HepG2 (cell line): ENCODE results near the gene ST6GALNAC6. TPM values are rescaled to one million over a fixed set of nuclear protein-coding genes. Genes with fewer than 3 reads are reported as not detected.

Source experiments
- BCL6 ChIP-seq: IDR thresholded peaks from 2 replicates; pipeline ENCODE4 v1.6.1; 2016; ENCODE audit warnings: missing genetic modification reagents, missing compliant biosample characterization
- EP300 ChIP-seq, 3 experiments: sonication (generic) in 1 of 3; formaldehyde crosslinking in 1 of 3; IDR thresholded peaks; 2 replicates each; pipeline versions ENCODE4 v1.5.1 to v1.6.1; 2011 to 2020; ENCODE audit warnings: low read depth in 2 of 3, low read length in 2 of 3, borderline replicate concordance in 1 of 3, improper control_type of control experiment in 1 of 3, mild to moderate bottlenecking in 1 of 3, missing genetic modification reagents in 1 of 3, moderate library complexity in 1 of 3
- ERF ChIP-seq: IDR thresholded peaks from 2 replicates; pipeline ENCODE4 v1.6.1; 2018; ENCODE audit warnings: missing biosample characterization, missing genetic modification reagents
- HDAC1 ChIP-seq: sonication (generic); formaldehyde crosslinking; IDR thresholded peaks from 2 replicates; pipeline ENCODE4 v1.5.1; 2020; ENCODE audit warnings: mild to moderate bottlenecking, missing genetic modification reagents
- HMG20A ChIP-seq: IDR thresholded peaks from 2 replicates; pipeline ENCODE4 v1.6.1; 2016; ENCODE audit warnings: borderline replicate concordance
- MBD4 ChIP-seq: IDR thresholded peaks from 2 replicates; pipeline ENCODE4 v1.6.1; 2012; ENCODE audit warnings: low read length, inconsistent platforms, borderline replicate concordance
- RARG ChIP-seq: sonication (generic); formaldehyde crosslinking; IDR thresholded peaks from 2 replicates; pipeline ENCODE4 v1.4.0; 2020; ENCODE audit warnings: low read depth, mild to moderate bottlenecking, missing genetic modification reagents
- RBM39 ChIP-seq: fragments of 200-400 bp; formaldehyde crosslinking; IDR thresholded peaks from one replicate; pipeline ENCODE4 v1.6.1; 2018; ENCODE audit warnings: antibody characterized with exemption, mild to moderate bottlenecking, low read depth, low read length; ENCODE audit not compliant: poor library complexity, severe bottlenecking
- SIN3B ChIP-seq: fragments of 150-350 bp; IDR thresholded peaks from 2 replicates; pipeline ENCODE4 v1.6.1; 2014; ENCODE audit warnings: low read length
- ZNF124 ChIP-seq: sonication (generic); formaldehyde crosslinking; IDR thresholded peaks from 2 replicates; pipeline ENCODE4 v1.4.0; 2020; ENCODE audit warnings: missing genetic modification reagents
- ZNF3 ChIP-seq: IDR thresholded peaks from 2 replicates; pipeline ENCODE4 v1.7.0; 2017; ENCODE audit warnings: inconsistent platforms
- ZNF672 ChIP-seq: sonication (generic); formaldehyde crosslinking; IDR thresholded peaks from 2 replicates; pipeline ENCODE4 v1.8.1; 2022; ENCODE audit warnings: missing genetic modification reagents
- polyA plus RNA-seq, 8 experiments: library from polyadenylated mRNA; depleted of rRNA in 3 of 8; stranded (reverse) in 7 of 8; unstranded in 1 of 8; fragments of >200 nt; fragmentation: Illumina TruSeq in 4 of 8; extraction: Trizol in 4 of 8; gene quantifications; 2 replicates each; pipeline versions ENCODE4 v1.2.1 to v1.2.3, GENCODE V29; 2011 to 2016; ENCODE audit warnings: low read depth in 4 of 8, missing spikeins in 1 of 8, mixed read lengths in 1 of 8; ENCODE audit not compliant: insufficient read depth in 1 of 8
- total RNA-seq, 5 experiments: library from RNA; depleted of rRNA; stranded (reverse); fragments of >200 nt; fragmentation: Illumina TruSeq; extraction: Trizol; gene quantifications; 2 replicates each; pipeline ENCODE4 v1.2.3, GENCODE V29; 2016; ENCODE audit warnings: low read depth in 1 of 5
- TF ChIP-seq, protein P1 (sequence below): sonication (generic); formaldehyde crosslinking; IDR thresholded peaks from 2 replicates; pipeline ENCODE4 v1.5.0; 2020; ENCODE audit warnings: missing genetic modification reagents
- TF ChIP-seq, protein P2 (sequence below): sonication (generic); formaldehyde crosslinking; IDR thresholded peaks from 2 replicates; pipeline ENCODE4 v1.4.0; 2020; ENCODE audit warnings: mild to moderate bottlenecking, missing genetic modification reagents
- TF ChIP-seq, protein P3 (sequence below): sonication (generic); formaldehyde crosslinking; IDR thresholded peaks from 2 replicates; pipeline ENCODE4 v1.5.0; 2020; ENCODE audit warnings: mild to moderate bottlenecking, missing genetic modification reagents
- TF ChIP-seq, protein P4 (sequence below): sonication (generic); formaldehyde crosslinking; IDR thresholded peaks from 2 replicates; pipeline ENCODE4 v1.4.0; 2020; ENCODE audit warnings: missing genetic modification reagents
- TF ChIP-seq, protein P5 (sequence below): IDR thresholded peaks from 2 replicates; pipeline ENCODE4 v1.6.1; 2016; ENCODE audit warnings: missing compliant biosample characterization, missing genetic modification reagents, borderline replicate concordance
- TF ChIP-seq, protein P6 (sequence below): sonication (generic); formaldehyde crosslinking; IDR thresholded peaks from 2 replicates; pipeline ENCODE4 v1.4.0; 2020; ENCODE audit warnings: missing genetic modification reagents, mild to moderate bottlenecking, borderline replicate concordance

Gene ST6GALNAC6
- total and polyA plus RNA-seq, 2 of the 13 experiments (the other 11 are each of a cell fraction or from before 2014, with no cell fraction given), result 18.5 to 65.4 TPM

DNA sequence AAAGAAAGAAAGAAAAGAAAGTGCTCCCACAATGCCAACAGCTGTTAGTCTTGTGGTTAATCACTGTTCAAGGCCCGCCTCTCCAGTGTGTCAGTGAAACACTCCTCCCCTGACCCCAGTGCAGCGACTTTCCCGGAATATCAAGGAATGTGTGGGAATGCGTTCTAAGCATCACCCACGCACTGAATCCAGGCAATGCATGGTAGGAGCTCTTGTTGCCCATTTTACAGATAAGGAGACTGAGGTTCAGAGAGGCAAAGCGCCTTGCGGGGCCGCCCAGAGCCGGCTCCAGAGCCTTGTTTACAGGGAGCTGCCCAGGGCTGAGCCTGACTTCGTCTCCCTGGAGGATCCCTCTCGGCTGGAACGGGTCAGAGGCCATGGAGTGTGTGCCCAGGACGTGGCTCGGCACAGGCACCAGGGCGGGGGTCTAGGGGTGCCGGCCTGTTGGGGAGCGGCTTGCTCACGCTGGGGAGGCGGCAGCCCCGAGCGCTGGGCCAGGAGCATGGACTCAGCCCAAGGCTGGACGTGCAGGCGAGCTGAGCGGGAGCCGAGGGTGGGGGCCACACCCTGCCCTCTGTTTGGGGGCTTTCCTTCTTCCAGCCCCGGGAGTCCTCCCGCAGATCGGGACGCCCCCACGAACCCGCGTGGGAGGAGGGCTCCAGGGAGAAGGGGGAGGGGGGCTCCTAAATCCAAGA is 823 bp downstream of the ST6GALNAC6 start (continued):
- TF ChIP-seq RARG (CRISPR knock-in tag), result no peak
- TF ChIP-seq, protein P1, sequence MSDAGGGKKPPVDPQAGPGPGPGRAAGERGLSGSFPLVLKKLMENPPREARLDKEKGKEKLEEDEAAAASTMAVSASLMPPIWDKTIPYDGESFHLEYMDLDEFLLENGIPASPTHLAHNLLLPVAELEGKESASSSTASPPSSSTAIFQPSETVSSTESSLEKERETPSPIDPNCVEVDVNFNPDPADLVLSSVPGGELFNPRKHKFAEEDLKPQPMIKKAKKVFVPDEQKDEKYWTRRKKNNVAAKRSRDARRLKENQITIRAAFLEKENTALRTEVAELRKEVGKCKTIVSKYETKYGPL (CRISPR knock-in tag), result no peak
- TF ChIP-seq, protein P2, sequence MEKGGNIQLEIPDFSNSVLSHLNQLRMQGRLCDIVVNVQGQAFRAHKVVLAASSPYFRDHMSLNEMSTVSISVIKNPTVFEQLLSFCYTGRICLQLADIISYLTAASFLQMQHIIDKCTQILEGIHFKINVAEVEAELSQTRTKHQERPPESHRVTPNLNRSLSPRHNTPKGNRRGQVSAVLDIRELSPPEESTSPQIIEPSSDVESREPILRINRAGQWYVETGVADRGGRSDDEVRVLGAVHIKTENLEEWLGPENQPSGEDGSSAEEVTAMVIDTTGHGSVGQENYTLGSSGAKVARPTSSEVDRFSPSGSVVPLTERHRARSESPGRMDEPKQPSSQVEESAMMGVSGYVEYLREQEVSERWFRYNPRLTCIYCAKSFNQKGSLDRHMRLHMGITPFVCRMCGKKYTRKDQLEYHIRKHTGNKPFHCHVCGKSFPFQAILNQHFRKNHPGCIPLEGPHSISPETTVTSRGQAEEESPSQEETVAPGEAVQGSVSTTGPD, result no peak
- TF ChIP-seq MBD4, result no peak
- TF ChIP-seq SIN3B, result no peak
- TF ChIP-seq, protein P3, sequence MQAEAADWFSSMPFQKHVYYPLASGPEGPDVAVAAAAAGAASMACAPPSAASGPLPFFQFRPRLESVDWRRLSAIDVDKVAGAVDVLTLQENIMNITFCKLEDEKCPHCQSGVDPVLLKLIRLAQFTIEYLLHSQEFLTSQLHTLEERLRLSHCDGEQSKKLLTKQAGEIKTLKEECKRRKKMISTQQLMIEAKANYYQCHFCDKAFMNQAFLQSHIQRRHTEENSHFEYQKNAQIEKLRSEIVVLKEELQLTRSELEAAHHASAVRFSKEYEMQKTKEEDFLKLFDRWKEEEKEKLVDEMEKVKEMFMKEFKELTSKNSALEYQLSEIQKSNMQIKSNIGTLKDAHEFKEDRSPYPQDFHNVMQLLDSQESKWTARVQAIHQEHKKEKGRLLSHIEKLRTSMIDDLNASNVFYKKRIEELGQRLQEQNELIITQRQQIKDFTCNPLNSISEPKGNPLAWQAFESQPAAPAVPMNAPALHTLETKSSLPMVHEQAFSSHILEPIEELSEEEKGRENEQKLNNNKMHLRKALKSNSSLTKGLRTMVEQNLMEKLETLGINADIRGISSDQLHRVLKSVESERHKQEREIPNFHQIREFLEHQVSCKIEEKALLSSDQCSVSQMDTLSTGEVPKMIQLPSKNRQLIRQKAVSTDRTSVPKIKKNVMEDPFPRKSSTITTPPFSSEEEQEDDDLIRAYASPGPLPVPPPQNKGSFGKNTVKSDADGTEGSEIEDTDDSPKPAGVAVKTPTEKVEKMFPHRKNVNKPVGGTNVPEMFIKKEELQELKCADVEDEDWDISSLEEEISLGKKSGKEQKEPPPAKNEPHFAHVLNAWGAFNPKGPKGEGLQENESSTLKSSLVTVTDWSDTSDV (CRISPR knock-in tag), result no peak
- TF ChIP-seq ZNF3, result 0 out of 2 replicates have a peak, but pooled peaks have one; percentile 23
- TF ChIP-seq, protein P4, sequence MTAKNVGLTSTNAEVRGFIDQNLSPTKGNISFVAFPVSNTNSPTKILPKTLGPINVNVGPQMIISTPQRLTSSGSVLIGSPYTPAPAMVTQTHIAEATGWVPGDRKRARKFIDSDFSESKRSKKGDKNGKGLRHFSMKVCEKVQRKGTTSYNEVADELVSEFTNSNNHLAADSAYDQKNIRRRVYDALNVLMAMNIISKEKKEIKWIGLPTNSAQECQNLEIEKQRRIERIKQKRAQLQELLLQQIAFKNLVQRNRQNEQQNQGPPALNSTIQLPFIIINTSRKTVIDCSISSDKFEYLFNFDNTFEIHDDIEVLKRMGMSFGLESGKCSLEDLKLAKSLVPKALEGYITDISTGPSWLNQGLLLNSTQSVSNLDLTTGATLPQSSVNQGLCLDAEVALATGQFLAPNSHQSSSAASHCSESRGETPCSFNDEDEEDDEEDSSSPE, result no peak
- TF ChIP-seq, protein P5, sequence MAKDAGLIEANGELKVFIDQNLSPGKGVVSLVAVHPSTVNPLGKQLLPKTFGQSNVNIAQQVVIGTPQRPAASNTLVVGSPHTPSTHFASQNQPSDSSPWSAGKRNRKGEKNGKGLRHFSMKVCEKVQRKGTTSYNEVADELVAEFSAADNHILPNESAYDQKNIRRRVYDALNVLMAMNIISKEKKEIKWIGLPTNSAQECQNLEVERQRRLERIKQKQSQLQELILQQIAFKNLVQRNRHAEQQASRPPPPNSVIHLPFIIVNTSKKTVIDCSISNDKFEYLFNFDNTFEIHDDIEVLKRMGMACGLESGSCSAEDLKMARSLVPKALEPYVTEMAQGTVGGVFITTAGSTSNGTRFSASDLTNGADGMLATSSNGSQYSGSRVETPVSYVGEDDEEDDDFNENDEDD, result no peak
- no peak for TF ChIP-seq ERF
- TF ChIP-seq HMG20A (CRISPR knock-in tag), result no peak
- peak; percentile 80 for TF ChIP-seq HDAC1 (CRISPR knock-in tag)
- TF ChIP-seq ZNF124, result no peak
- no peak for TF ChIP-seq RBM39
- no peak for TF ChIP-seq EP300 (IDR thresholded peaks at IDR 0.05; ENCODE audit: low read depth in 2 of 2, low read length in 2 of 2)
- TF ChIP-seq EP300 (CRISPR knock-in tag; IDR thresholded peaks at IDR 0.05; ENCODE audit: borderline replicate concordance), result no peak
- no peak for TF ChIP-seq BCL6 (CRISPR knock-in tag)
- TF ChIP-seq, protein P6, sequence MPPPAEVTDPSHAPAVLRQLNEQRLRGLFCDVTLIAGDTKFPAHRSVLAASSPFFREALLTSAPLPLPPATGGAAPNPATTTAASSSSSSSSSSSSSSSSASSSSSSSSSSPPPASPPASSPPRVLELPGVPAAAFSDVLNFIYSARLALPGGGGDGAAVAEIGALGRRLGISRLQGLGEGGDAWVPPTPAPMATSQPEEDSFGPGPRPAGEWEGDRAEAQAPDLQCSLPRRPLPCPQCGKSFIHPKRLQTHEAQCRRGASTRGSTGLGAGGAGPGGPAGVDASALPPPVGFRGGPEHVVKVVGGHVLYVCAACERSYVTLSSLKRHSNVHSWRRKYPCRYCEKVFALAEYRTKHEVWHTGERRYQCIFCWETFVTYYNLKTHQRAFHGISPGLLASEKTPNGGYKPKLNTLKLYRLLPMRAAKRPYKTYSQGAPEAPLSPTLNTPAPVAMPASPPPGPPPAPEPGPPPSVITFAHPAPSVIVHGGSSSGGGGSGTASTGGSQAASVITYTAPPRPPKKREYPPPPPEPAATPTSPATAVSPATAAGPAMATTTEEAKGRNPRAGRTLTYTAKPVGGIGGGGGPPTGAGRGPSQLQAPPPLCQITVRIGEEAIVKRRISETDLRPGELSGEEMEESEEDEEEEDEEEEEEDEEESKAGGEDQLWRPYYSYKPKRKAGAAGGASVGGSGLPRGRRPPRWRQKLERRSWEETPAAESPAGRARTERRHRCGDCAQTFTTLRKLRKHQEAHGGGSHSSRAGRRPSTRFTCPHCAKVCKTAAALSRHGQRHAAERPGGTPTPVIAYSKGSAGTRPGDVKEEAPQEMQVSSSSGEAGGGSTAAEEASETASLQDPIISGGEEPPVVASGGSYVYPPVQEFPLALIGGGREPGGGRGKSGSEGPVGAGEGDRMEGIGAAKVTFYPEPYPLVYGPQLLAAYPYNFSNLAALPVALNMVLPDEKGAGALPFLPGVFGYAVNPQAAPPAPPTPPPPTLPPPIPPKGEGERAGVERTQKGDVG (CRISPR knock-in tag), result no peak
- TF ChIP-seq ZNF672 (CRISPR knock-in tag), result no peak
